ENCODE measurements around the gene KSR2. TPM values are rescaled to one million over a fixed set of nuclear protein-coding genes. Genes with fewer than 3 reads are reported as not detected.

KSR2 gene
- total and polyA plus RNA-seq, 2 donors from 2014 or later = 0.34 to 2.9 TPM

GRCh38 chr12:117577122-117577657 is 391.6 kb downstream of the KSR2 start:
- FAIRE-seq = no peak
- H3K27me3 ChIP-seq (ENCODE audit: control insufficient read depth, insufficient read depth, low read length) = no peaks in the 10 kb centered on the region
- no peaks in the 10 kb centered on the region for H3K4me1 ChIP-seq (ENCODE audit: control insufficient read depth in 2 of 3, insufficient read depth in 2 of 3, low read depth in 1 of 3, low read length in 3 of 3)
- H3K27ac ChIP-seq (ENCODE audit: low read depth in 2 of 2, low read length in 2 of 2) = no peak overlapping the region
- intact Hi-C loops (cut with DNase I) = no loop called here
- no peaks in the 10 kb centered on the region for H3K9me3 ChIP-seq (ENCODE audit: control insufficient read depth in 2 of 3, insufficient read depth in 1 of 3, low read length in 3 of 3)
- no peak for TF ChIP-seq CTCF (IDR thresholded peaks at IDR 0.05; ENCODE audit: borderline replicate concordance, extremely low read depth, insufficient read depth)
- no peak for DNase-seq
- H3K36me3 ChIP-seq (ENCODE audit: control insufficient read depth in 2 of 3, insufficient read depth in 3 of 3, low read length in 3 of 3) = no peaks in the 10 kb centered on the region
- H3K4me3 ChIP-seq (ENCODE audit: low read length in 3 of 3) = no peak overlapping the region
- no peak overlapping the region for H3K9ac ChIP-seq (ENCODE audit: low read length in 3 of 3)

GRCh38 chr12:117576053-117576452 is 392.7 kb downstream of the KSR2 start:
- H3K27ac ChIP-seq (ENCODE audit: low read depth in 2 of 2, low read length in 2 of 2) = no peak overlapping the region
- TF ChIP-seq CTCF (IDR thresholded peaks at IDR 0.05; ENCODE audit: borderline replicate concordance, extremely low read depth, insufficient read depth) = no peak
- no peaks in the 10 kb centered on the region for H3K4me1 ChIP-seq (ENCODE audit: control insufficient read depth in 2 of 3, insufficient read depth in 2 of 3, low read depth in 1 of 3, low read length in 3 of 3)
- no peaks in the 10 kb centered on the region for H3K36me3 ChIP-seq (ENCODE audit: control insufficient read depth in 2 of 3, insufficient read depth in 3 of 3, low read length in 3 of 3)
- intact Hi-C loops (cut with DNase I) = no loop called here
- DNase-seq (no peak), FAIRE-seq (no peak)
- H3K9ac ChIP-seq (ENCODE audit: low read length in 3 of 3) = no peak overlapping the region
- H3K4me3 ChIP-seq (ENCODE audit: low read length in 3 of 3) = no peak overlapping the region
- H3K27me3 ChIP-seq (ENCODE audit: control insufficient read depth, insufficient read depth, low read length) = no peaks in the 10 kb centered on the region
- H3K9me3 ChIP-seq (ENCODE audit: control insufficient read depth in 2 of 3, insufficient read depth in 1 of 3, low read length in 3 of 3) = no peaks in the 10 kb centered on the region

DNA sequence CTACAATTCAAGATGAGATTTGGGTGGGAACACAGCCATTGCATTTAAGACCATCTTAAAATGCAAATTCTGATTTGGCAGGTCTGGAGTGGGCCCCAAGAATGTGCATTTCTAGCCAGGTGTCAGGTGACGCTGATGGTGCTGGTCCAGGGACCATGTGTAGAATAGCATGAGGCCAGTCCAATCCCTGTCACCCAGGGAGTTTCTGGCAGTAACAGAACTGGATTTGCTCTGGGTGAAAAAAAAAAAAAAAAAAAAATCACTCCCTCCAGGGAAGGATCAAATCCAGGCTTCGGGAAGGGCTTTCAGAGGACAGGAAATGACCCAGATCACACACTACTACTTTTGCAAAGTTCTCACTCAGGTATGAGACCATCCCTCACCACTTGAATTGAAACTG is 394.1 kb downstream of the KSR2 start:
- no peak for DNase-seq
- intact Hi-C loops (cut with DNase I) = no loop called here
- no peak for TF ChIP-seq CTCF (IDR thresholded peaks at IDR 0.05; ENCODE audit: borderline replicate concordance, extremely low read depth, insufficient read depth)
- no peaks in the 10 kb centered on the region for H3K27me3 ChIP-seq (ENCODE audit: control insufficient read depth, insufficient read depth, low read length)
- no peak overlapping the region for H3K4me3 ChIP-seq (ENCODE audit: low read length in 3 of 3)
- no peaks in the 10 kb centered on the region for H3K4me1 ChIP-seq (ENCODE audit: control insufficient read depth in 2 of 3, insufficient read depth in 2 of 3, low read depth in 1 of 3, low read length in 3 of 3)
- no peaks in the 10 kb centered on the region for H3K36me3 ChIP-seq (ENCODE audit: control insufficient read depth in 2 of 3, insufficient read depth in 3 of 3, low read length in 3 of 3)
- no peak for FAIRE-seq
- H3K9me3 ChIP-seq (ENCODE audit: control insufficient read depth in 2 of 3, insufficient read depth in 1 of 3, low read length in 3 of 3) = no peaks in the 10 kb centered on the region
- no peak overlapping the region for H3K27ac ChIP-seq (ENCODE audit: low read depth in 2 of 2, low read length in 2 of 2)
- no peak overlapping the region for H3K9ac ChIP-seq (ENCODE audit: low read length in 3 of 3)

DNA sequence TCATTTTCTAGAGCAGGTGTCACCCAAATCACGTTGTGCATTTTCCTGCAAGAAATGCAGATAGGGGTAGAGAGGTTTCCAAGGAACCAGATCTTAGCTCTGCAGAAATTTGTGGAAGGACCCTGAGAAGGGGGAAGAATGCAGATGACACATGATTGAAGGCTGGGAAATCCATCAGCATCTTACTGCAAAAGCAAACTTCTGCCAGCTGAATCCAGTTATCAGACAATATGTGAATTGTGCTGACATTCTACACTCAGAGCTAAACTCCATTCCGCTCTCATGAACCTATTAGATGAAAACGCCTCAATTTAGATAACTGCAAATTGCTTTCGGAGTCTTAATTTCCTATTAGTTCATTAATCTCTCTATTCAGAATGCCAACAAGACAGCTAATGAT is 396.0 kb downstream of the KSR2 start:
- no peaks in the 10 kb centered on the region for H3K36me3 ChIP-seq (ENCODE audit: control insufficient read depth in 2 of 3, insufficient read depth in 3 of 3, low read length in 3 of 3)
- H3K9me3 ChIP-seq (ENCODE audit: control insufficient read depth in 2 of 3, insufficient read depth in 1 of 3, low read length in 3 of 3) = no peaks in the 10 kb centered on the region
- H3K4me3 ChIP-seq (ENCODE audit: low read length in 3 of 3) = no peak overlapping the region
- no peak overlapping the region for H3K9ac ChIP-seq (ENCODE audit: low read length in 3 of 3)
- TF ChIP-seq CTCF (IDR thresholded peaks at IDR 0.05; ENCODE audit: borderline replicate concordance, extremely low read depth, insufficient read depth) = no peak
- DNase-seq = no peak
- H3K4me1 ChIP-seq (ENCODE audit: control insufficient read depth in 2 of 3, insufficient read depth in 2 of 3, low read depth in 1 of 3, low read length in 3 of 3) = no peaks in the 10 kb centered on the region
- intact Hi-C loops (cut with DNase I) = no loop called here
- FAIRE-seq = no peak
- no peaks in the 10 kb centered on the region for H3K27me3 ChIP-seq (ENCODE audit: control insufficient read depth, insufficient read depth, low read length)
- H3K27ac ChIP-seq (ENCODE audit: low read depth in 2 of 2, low read length in 2 of 2) = no peak overlapping the region
